Left kidney (tissue), 2 donors: Measurements from ENCODE around the gene ATAD3B. TPM values are rescaled to one million over a fixed set of nuclear protein-coding genes. Genes with fewer than 3 reads are reported as not detected.
"Not testable (repeated sequence)": the region's sequence is repeated elsewhere in the genome, so short reads cannot be mapped to it uniquely, and the experiment has no call there.

Experiments
- DNase-seq: peaks from one replicate; pipeline ENCODE4 v3.0.0-alpha.2; 2013
- polyA plus RNA-seq: library from polyadenylated mRNA; unstranded; fragments of 120-200 nt; gene quantifications from one replicate; pipeline ENCODE4 v1.2.1, GENCODE V29; 2013; ENCODE audit not compliant: insufficient read length

ATAD3B gene
- polyA plus RNA-seq, 1 donor, result 19.5 TPM

DNA sequence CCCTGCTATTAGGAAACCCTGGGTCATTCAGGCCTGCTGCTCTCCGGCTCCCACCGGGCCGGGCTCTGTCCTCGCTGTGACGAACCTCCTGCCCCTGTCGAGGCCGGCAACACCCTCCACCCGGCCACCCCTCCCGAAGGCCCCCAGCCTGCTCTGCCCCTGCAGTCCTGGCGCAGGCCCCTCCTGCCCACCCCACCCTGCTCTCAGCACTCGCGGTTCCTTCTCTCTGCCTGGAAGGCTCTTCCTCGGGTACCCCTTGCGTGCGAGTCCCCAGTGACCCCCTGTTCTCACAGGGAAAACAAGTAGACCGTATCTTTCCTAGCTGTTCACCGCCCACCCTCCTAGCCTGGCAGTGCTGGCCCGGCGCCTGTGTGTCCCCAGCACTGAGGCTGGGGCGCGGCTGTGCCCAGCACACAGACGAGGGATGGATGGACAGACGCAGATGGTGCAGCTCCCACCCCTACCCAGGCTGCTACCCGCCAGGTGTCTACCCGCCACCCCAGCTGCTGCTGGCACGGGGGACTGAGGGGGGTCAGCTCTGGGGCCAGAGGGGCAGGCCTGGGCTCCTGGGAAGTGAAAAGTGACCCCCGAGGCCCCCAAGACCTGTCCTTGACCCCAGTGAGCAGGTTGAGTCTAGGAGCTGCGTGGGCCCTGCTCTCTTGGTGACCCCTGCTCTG is 39.2 kb upstream of the ATAD3B start:
- no peak for DNase-seq

DNA sequence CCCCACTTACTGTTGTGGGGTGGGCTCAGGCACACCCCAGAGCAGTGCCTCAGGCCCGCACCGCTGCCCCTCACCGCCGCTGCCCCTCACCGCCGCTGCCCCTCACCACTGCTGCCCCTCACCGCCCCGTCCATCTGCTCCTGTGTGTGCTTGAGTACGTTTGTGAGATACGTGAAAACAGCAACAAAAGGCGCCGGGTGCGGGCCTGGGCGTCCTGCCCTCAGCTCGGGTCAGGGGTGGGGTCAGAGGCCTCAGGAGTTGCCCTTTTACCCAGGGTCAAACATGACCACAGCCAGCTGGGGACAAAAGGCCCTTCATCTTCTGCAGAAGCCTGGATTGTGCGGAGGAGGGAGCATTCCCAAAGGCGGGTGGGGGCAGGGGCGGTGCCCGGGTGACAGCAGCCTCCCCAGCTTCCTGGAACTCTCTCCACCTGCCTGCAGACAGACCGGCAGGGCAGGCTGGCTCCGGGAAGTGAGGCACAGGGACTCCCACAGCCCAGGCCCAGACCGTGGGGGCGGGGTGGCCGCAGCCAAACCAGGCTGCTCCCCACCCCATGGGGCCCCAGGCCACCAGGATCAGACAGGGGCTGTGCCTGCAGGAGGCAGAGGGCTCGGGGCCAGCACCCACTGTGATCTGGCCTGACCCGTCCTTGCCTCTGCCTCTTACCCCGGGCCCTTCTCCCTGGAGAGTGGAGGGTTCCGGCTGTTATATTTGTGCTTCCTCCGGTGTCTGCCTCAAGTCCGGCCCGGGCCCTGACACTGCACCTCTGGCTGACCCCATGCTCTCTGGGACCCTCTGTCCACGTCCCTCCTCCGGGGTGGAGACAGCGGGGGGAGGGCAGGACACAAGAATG is 38.4 kb upstream of the ATAD3B start:
- no peak for DNase-seq

- no peak for DNase-seq
Measured at GRCh38 chr1:1433804-1434130, 37.8 kb upstream of the ATAD3B start.

DNA sequence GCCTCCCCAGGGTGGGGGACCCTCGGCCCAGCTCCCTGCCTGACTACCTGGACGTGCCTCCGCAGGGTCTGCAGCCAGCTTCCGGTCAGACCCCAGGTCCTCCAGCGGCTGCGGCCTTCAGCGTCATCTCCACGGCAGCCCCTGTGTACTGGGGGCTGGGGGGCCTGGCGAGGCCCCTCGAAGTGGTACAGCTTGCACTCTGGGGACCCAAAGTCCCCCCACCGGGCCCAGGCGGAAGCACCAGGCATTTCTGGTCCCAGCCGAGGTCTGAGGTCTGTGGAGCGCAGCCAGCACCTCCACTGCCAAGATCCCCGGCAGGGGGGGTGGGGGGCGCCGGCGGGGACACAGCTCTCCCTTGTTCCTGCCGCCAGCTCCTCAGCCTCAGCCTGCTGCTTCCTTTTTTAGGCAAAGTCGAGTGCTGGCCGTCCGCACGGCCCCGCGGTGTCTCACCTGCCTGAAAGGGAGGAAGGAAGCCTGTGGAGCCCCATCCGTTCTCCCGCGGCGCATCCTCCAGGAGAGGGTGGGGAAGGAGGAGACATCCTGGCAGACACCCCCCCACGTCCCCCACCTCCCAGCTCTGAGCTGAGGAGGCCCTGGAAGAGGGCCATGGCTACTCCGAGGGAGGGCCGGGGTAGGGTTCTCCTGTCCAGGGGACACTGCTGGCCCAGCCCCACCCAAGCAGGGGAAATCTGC is 37.3 kb upstream of the ATAD3B start:
- DNase-seq, result no peak

- DNase-seq, result no peak
Measured at GRCh38 chr1:1434824-1435105, 36.8 kb upstream of the ATAD3B start.

DNA sequence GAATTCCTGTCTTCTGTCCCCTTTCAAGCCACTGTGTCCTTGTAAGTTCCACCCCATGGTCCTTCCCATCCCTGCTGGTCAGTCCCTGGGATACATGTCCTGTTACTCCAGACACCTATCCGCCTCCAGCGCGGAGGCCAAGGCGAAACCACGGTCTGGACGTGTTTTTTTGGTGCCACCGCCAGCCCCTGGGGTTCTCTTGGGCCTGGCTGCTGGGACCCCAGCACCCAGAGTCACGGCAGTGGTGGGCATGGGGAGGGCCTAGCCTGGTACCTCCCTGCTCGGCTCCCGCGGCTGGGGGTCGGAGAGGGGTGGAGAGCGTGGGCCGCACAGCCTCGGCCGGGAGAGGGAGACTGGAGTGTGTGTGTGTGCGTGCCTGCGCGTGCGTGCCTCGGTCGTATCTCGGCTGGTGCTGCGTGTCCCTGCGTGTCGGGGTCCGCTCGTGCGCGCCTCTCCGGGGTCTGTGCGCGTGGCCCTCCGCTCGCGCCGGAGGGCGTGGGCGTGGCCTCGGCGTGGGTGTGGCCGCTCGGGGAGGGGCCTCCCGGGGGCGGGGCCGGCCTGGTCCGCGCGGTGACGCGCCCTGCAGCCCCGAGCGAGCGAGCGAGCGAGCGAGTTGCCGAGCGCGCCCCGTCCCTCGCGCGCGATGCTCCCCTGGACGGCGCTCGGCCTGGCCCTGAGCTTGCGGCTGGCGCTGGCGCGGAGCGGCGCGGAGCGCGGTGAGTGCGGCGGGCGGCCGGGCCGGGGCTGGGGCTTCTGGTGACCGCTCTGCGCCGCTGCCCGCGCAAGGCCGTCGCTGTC is 36.3 kb upstream of the ATAD3B start, which contains the start of gene VWA1:
Gene VWA1, plus strand, starts transcription at position 585 of the 798 bp plus-strand sequence. Its CDS starts 59 bp downstream, at position 644.
- DNase-seq, result no peak

DNA sequence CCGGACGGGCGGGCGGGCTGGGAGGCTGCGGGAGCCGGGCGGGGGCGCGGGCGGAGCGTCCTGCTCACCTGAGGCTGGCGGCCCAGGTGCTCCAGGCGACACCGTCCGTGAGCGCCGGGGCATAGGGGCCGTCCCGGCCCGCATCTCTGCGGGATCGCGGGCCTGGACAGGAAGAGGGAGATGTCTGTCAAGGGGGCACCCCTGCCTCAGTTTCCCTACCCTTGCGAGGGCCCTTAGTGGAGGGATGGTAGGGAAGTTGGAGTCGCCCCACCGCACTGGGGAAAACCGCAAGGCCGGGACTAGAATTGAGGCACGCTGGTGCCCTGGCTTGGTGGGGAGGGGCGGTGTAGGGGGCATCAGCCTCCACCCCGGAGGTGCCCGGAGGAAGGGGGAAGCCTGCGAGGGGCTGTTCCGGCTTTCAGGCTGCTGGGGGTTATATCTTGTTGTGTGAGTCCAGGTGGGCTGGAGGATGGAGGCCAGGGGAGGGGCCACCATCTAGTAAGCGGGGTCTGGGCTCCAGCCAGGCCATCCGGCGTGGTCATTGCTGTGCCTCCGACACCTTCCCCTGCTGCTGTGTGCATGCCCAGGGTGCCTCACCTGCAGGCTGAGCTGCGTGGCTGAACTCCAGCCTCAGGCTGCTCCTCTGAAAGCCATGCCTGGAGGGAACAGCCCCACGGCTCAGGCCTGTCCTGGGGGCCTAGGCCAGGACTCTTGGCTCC is 35.5 kb upstream of the ATAD3B start:
- no peak for DNase-seq

DNA sequence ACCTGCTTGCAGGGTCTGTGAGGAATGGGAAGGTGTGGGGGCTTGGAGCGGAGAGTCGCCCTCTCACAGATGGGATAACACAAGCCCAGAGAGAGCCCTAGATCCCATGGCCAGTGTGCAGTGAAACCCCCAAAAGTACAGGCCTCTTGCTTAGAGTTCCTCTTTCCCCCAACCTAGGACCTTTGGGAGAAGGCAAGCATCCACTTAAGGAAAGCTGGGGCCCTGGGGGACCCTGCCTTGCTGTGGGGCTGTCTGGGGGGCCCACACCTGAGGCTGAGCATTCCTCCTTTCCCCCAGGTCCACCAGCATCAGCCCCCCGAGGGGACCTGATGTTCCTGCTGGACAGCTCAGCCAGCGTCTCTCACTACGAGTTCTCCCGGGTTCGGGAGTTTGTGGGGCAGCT is 34.9 kb upstream of the ATAD3B start:
- DNase-seq, result no peak

DNA sequence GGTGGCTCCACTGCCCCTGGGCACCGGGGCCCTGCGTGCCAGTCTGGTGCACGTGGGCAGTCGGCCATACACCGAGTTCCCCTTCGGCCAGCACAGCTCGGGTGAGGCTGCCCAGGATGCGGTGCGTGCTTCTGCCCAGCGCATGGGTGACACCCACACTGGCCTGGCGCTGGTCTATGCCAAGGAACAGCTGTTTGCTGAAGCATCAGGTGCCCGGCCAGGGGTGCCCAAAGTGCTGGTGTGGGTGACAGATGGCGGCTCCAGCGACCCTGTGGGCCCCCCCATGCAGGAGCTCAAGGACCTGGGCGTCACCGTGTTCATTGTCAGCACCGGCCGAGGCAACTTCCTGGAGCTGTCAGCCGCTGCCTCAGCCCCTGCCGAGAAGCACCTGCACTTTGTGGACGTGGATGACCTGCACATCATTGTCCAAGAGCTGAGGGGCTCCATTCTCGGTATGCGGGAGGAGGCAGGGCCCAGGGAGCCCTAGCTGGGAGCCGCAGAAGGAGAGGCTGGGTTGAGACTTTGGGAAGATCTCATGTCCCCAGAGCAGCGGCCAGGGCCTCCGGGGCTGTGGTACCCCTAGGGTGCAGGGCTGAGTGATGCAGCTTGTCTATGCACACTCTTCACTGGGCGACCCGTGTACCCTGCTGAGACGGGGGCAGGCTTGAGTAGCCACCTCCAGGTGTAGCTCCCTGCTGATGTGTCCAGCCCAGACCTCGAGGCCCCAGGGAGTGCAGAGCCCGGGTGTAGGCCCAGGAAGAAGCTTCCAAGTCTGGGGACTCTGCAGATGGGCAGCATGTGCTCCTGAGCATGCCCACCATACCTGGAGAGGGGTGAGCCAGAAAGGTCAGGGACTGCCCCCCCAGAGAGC is 34.3 kb upstream of the ATAD3B start:
- no peak for DNase-seq

- no peak for DNase-seq
Measured at GRCh38 chr1:1437904-1438376, 33.6 kb upstream of the ATAD3B start.

DNA sequence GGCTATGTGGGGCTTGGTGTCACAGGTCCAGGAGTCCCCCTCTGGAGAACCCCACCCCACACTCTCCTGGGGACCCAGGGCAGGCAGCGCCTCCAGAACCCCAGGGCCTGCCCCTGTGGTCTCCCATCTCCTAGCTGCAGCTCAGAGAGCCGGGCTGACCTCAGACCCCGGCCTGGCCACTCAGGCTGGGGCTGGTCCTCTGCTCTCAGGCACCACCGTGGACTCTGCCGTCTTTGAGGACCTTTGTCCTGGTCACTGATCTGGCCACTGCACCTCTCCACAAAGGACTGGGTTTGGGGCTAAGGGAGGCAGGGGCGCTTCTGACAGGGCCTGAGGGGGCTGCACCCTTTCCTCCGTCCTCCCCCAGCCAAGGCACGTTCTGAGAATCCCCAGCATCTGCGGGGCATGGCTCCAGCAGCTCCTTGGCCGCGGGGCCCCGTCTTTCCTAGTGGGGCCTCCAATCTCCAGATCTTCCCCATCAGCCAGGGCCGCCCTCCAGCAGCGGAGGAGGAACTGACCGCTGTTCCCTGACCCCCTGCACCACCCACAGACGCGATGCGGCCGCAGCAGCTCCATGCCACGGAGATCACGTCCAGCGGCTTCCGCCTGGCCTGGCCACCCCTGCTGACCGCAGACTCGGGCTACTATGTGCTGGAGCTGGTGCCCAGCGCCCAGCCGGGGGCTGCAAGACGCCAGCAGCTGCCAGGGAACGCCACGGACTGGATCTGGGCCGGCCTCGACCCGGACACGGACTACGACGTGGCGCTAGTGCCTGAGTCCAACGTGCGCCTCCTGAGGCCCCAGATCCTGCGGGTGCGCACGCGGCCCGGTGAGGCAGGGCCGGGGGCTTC is 32.8 kb upstream of the ATAD3B start:
- no peak for DNase-seq

- DNase-seq, result no peak
Measured at GRCh38 chr1:1439546-1440261, 31.9 kb upstream of the ATAD3B start.

DNA sequence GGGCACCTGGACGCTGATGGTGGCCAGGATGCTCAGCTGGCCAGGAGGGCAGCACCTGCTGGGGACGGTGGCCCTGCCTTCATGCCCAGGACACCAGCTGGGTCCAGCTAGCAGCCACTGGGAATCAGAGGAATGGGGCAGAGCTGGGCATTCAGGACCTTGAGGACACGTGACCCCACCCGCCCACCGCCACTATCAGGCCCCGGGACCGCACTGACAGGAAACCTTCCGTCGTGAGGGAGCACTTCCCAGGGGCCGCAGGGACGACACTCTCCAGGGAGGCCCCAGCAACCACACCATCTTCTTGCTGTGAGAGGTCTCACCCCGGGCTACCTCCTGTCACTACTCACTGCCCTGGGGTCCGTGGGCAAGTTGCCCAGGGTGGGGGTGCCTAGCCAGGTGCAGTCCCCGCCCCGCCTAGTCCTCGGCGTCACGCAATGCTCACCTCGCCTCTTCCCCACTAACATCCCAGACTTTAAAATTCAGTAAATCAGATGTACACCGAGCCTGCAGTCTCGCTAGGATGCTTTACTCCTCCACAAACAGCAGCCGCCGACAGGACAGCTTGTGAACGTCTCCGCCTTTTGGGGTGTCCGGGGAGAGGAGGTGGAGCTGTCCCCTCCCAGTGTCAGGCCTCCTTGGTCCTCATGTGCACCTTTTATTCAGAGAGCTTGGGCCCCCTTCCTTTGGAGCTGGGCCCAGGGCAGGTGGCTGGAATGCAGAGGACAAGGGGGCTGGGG is 31.1 kb upstream of the ATAD3B start:
- DNase-seq, result no peak

DNA sequence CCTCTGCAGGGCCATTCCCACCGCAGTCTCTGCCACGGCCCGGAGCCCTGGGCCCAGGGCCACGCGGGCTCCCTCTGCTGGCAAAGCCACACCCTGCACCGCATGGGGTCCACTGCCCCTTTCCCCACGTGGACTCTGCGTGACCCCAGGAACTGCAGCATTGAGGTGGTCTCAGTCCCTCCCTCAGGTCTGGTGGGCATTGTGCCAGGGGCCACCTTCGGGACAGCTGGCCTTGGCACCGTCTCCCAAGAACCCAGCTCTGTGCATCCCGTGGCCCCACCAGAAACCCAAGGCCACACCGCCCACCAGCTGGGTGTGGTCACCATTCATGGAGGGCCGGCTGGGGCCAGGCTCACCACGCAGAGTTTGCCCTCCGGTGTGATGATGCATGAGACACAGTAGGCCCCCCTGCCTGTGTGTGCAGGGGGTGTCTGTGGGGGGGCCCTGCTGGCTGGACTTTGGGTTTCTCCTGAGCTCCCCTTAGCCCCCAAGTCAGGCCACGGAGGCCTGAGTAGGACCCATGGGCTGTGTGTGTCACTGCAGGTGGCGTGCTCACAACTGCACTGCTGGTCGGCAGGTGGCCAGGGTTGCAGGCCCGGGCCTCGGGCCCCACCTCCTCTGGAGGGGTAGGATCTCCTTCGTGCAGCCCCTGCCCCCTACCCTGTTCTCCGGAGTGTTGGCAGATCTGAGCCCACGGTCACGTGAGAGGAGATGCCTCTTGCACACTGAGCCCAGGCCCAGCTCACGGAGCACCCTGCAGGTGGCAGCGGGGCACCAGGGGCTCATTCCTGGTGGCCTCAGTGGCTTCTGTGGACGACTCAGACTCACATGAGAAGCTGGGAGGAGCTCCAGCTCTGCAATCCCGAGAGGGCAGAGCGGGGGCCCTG is 30.3 kb upstream of the ATAD3B start:
- no peak for DNase-seq

DNA sequence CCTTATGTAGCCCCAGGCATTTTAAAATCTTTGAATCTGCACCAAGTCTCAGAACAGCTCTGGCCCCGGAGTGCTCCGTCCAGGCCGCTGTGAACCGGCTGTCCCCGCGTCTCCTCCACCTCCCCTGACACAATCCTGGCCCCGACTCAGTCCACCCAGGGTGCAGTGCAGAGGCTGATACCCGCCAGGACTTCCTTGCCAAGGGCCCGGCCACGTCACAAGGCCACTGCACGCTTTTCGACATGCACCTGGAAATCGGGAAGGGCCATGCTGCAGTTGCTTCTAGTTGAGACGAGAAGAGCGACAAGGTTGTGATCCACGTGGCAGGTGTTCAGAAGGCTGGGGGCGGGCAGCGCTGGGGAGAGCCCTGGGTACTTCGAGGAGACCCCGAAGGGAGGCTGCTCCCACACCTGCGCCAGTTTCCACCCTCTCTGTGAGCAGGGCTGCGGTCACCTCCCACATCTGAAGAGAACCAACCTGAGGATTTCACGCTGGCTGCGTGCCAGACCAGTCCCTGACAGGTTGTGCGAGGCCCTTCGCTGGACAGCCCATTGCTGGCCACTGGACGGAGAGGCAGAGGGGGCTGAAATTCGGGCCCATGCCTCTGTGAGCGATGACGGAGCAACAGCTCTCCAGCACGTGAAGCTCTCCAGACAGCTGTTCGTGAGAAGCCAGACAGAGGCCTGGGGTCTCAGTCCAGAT is 29.3 kb upstream of the ATAD3B start:
- DNase-seq, result no peak

- not testable (repeated sequence) for DNase-seq
Measured at GRCh38 chr1:1446631-1447030, 24.9 kb upstream of the ATAD3B start.
